ENCODE measurements around the gene DRP2. TPM values are rescaled to one million over a fixed set of nuclear protein-coding genes. Genes with fewer than 3 reads are reported as not detected.

Gene DRP2
- total and polyA plus RNA-seq, 7 experiments from 2014 or later, result 0.08 to 0.58 TPM; not detected in 5

DNA sequence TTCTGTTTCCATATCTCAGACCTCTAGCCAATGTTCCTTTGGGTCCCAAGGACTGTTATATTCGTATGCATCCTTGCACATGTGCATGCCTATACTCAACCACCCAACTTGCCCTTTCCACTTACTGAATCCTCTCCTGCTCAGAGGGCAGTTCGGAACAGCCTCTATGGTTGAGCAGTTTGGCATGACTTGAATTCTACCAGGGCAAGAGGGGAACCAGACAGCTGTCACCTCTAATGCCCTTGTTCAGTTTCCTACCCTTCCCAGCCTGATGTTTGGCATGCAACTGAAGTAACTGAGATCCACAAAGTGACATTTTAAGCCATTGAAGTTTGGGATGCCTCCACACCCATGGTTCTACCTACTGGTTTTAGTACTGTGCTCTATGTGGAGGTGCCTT, 17.5 kb downstream of the DRP2 start:
- Histone ChIP-seq H3K4me1 (ENCODE audit: control insufficient read depth in 2 of 2, insufficient read depth in 2 of 2, low read length in 2 of 2) (no peaks in the 10 kb centered on the region), H3K36me3 (ENCODE audit: control insufficient read depth in 2 of 3, insufficient read depth in 3 of 3, low read length in 3 of 3) (no peaks in the 10 kb centered on the region), H3K4me3 (ENCODE audit: low read length) (no peak overlapping the region), H3K9me3 (ENCODE audit: control insufficient read depth in 2 of 3, low read length in 3 of 3) (no peaks in the 10 kb centered on the region), H3K27ac (ENCODE audit: low read depth, low read length) (no peak overlapping the region), H3K27me3 (ENCODE audit: control insufficient read depth in 2 of 2, insufficient read depth in 2 of 2, low read length in 2 of 2) (no peaks in the 10 kb centered on the region)
- POLR2A ChIA-PET, result no interaction called here
- DNase-seq (no peak), ATAC-seq (no peak)
- CTCF ChIA-PET, result no interaction called here
- no peak overlapping the region for H3K4me3 Mint-ChIP-seq
- no peak overlapping the region for H3K27ac Mint-ChIP-seq
- intact Hi-C loops (cut with micrococcal nuclease), result no loop called here
- H3K27me3 Mint-ChIP-seq, result no peaks in the 10 kb centered on the region
- H3K4me1 Mint-ChIP-seq, result no peaks in the 10 kb centered on the region
- H3K36me3 Mint-ChIP-seq, result no peaks in the 10 kb centered on the region
- no peaks in the 10 kb centered on the region for H3K9me3 Mint-ChIP-seq

DNA sequence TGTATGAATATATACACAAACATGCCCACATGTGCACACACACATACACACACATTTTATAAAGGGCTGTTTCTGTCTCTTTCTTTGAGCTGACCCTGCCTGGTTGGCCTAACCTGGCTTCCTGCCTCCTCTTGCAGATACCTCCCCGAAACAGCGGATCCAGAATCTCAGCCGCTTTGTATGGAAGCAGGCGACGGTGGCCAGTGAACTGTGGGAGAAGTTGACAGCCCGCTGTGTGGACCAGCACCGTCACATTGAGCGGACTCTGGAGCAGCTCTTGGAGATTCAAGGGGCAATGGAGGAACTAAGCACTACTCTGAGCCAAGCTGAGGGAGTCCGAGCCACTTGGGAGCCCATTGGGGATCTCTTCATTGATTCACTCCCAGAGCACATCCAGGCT, 21.9 kb downstream of the DRP2 start:
- H3K4me1 Mint-ChIP-seq, result no peaks in the 10 kb centered on the region
- no peaks in the 10 kb centered on the region for H3K9me3 Mint-ChIP-seq

DNA sequence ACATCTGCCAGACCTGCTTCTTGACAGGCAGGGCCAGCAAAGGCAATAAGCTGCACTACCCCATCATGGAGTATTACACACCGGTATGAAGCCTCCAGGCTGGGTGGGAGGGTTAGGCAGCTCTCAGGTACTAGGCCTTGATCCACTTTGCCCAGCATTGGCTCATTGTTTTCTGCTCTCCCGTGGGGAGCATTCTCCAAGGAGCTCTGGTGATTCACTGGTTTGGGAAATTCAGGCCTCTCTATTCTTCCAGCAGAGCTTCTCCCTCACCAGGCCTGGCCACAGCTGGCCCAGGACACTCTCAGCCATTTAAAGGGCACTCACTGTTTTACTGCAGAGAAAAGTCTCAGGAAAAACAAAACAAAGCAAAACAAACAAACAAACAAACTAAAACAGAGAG, 33.0 kb downstream of the DRP2 start:
- no peaks in the 10 kb centered on the region for H3K9me3 ChIP-seq (ENCODE audit: control insufficient read depth in 2 of 3, low read length in 3 of 3)
- CTCF ChIA-PET, result no interaction called here
- Mint-ChIP-seq H3K9me3 (peaks cover 0 to 3% (median 0%) of the 10 kb centered on the region in 11 donors), H3K4me3 (no peak overlapping the region), H3K27me3 (no peaks in the 10 kb centered on the region), H3K27ac (no peak overlapping the region), H3K36me3 (no peaks in the 10 kb centered on the region), H3K4me1 (peaks cover 0 to 14% (median 3%) of the 10 kb centered on the region in 7 donors)
- DNase-seq (no peak), ATAC-seq (no peak)
- H3K4me1 ChIP-seq (ENCODE audit: control insufficient read depth in 2 of 2, insufficient read depth in 2 of 2, low read length in 2 of 2), result no peaks in the 10 kb centered on the region
- H3K27ac ChIP-seq (ENCODE audit: low read depth, low read length), result no peak overlapping the region
- no peaks in the 10 kb centered on the region for H3K27me3 ChIP-seq (ENCODE audit: control insufficient read depth in 2 of 2, insufficient read depth in 2 of 2, low read length in 2 of 2)
- POLR2A ChIA-PET, result no interaction called here
- intact Hi-C loops (cut with micrococcal nuclease), result no loop called here
- H3K4me3 ChIP-seq (ENCODE audit: low read length), result no peak overlapping the region
- no peaks in the 10 kb centered on the region for H3K36me3 ChIP-seq (ENCODE audit: control insufficient read depth in 2 of 3, insufficient read depth in 3 of 3, low read length in 3 of 3)

More for the DNA sequence above, 21.9 kb downstream of the DRP2 start:
- H3K36me3 ChIP-seq (ENCODE audit: control insufficient read depth in 2 of 3, insufficient read depth in 3 of 3, low read length in 3 of 3), result no peaks in the 10 kb centered on the region
- H3K4me3 Mint-ChIP-seq, result no peak overlapping the region
- H3K27ac Mint-ChIP-seq, result no peak overlapping the region
- H3K36me3 Mint-ChIP-seq, result no peaks in the 10 kb centered on the region
- no peak overlapping the region for H3K27ac ChIP-seq (ENCODE audit: low read depth, low read length)
- intact Hi-C loops (cut with micrococcal nuclease), result no loop called here
- H3K9me3 ChIP-seq (ENCODE audit: control insufficient read depth in 2 of 3, low read length in 3 of 3), result no peaks in the 10 kb centered on the region
- no peaks in the 10 kb centered on the region for H3K27me3 ChIP-seq (ENCODE audit: control insufficient read depth in 2 of 2, insufficient read depth in 2 of 2, low read length in 2 of 2)
- no peak for DNase-seq
- H3K27me3 Mint-ChIP-seq, result no peaks in the 10 kb centered on the region
- no peak for ATAC-seq
- ChIA-PET CTCF (no interaction called here), POLR2A (no interaction called here)
- H3K4me3 ChIP-seq (ENCODE audit: low read length), result no peak overlapping the region
- no peaks in the 10 kb centered on the region for H3K4me1 ChIP-seq (ENCODE audit: control insufficient read depth in 2 of 2, insufficient read depth in 2 of 2, low read length in 2 of 2)

DNA sequence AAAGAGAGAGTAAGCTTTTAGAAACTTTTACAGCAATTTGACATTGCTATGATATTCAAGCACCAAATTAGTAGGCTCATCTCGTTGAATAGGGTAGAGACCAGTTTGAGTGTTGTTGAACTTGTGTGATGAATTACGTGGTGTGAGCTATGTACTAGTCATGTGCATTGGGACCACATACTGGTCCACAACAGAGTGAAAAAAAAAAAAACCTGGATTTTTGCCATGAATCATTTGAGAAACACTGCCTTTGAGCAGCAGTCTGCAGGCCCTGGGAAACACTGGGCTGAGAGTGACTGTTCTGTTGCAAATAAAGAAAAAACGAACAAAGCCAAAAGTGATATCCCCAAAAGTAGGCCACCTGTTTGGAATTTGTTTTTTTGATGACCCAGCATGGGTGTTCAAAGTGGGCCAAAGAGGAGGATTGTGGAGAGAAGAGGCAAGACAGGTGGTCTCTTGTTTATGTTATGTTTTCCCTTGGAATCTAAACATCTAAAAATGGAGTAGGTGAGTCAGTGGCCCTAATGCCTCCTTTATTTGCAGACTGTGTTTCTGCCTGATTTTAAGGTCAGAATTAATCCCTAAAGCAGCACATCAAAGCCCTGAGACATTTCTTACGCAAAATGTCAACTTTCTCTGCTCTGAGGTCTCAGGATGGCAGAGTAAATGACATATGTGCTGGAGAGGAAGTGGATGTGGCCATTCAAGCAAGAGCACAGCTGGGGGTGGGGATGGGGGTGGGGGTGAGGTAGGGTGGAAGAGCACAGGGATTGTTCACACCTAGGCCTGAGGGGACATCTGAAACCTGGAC, 38.1 kb downstream of the DRP2 start:
- CTCF ChIA-PET, result no interaction called here
- Mint-ChIP-seq H3K4me1 (peaks cover 0 to 29% (median 16%) of the 10 kb centered on the region in 7 donors), H3K9me3 (no peaks in the 10 kb centered on the region), H3K4me3 (peak overlapping the region in 5 of 10 donors; percentile 14 to 48 (median 33)), H3K27ac (peak overlapping the region in 8 of 9 donors; percentile 12 to 82 (median 49)), H3K36me3 (no peaks in the 10 kb centered on the region), H3K27me3 (no peaks in the 10 kb centered on the region)
- H3K4me3 ChIP-seq (ENCODE audit: low read length), result no peak overlapping the region
- DNase-seq, result peak in 1 of 9 donors; percentile 4
- H3K27ac ChIP-seq (ENCODE audit: low read depth, low read length), result no peak overlapping the region
- no peak for ATAC-seq
- intact Hi-C loops (cut with micrococcal nuclease), result no loop called here
- POLR2A ChIA-PET, result no interaction called here
- H3K27me3 ChIP-seq (ENCODE audit: control insufficient read depth in 2 of 2, insufficient read depth in 2 of 2, low read length in 2 of 2), result no peaks in the 10 kb centered on the region
- no peaks in the 10 kb centered on the region for H3K4me1 ChIP-seq (ENCODE audit: control insufficient read depth in 2 of 2, insufficient read depth in 2 of 2, low read length in 2 of 2)
- no peaks in the 10 kb centered on the region for H3K36me3 ChIP-seq (ENCODE audit: control insufficient read depth in 2 of 3, insufficient read depth in 3 of 3, low read length in 3 of 3)
- no peaks in the 10 kb centered on the region for H3K9me3 ChIP-seq (ENCODE audit: control insufficient read depth in 2 of 3, low read length in 3 of 3)

DNA sequence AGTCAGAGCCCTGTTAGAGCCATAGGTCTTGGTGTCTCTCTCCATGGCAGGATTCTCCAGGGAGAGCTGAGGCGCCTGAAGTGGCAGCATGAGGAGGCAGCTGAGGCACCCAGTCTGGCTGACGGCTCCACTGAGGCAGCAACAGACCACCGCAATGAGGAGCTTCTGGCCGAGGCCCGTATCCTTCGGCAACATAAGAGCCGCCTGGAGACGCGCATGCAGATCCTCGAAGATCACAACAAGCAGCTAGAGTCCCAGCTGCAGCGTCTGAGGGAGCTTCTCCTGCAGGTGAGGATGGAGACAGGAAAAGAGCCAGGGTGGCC, 38.6 kb downstream of the DRP2 start:
- ATAC-seq (no peak), DNase-seq (no peak)
- no peaks in the 10 kb centered on the region for H3K9me3 ChIP-seq (ENCODE audit: control insufficient read depth in 2 of 3, low read length in 3 of 3)
- H3K27me3 Mint-ChIP-seq, result no peaks in the 10 kb centered on the region
- no peak overlapping the region for H3K4me3 ChIP-seq (ENCODE audit: low read length)
- H3K4me3 Mint-ChIP-seq, result peak overlapping the region in 3 of 10 donors; percentile 11 to 17 (median 14)
- intact Hi-C loops (cut with micrococcal nuclease), result no loop called here
- no peaks in the 10 kb centered on the region for H3K36me3 ChIP-seq (ENCODE audit: control insufficient read depth in 2 of 3, insufficient read depth in 3 of 3, low read length in 3 of 3)
- no peaks in the 10 kb centered on the region for H3K36me3 Mint-ChIP-seq
- H3K27ac Mint-ChIP-seq, result peak overlapping the region in 5 of 9 donors; percentile 6 to 64 (median 25)
- H3K27ac ChIP-seq (ENCODE audit: low read depth, low read length), result no peak overlapping the region
- CTCF ChIA-PET, result no interaction called here
- H3K4me1 Mint-ChIP-seq, result peaks cover 0 to 29% (median 16%) of the 10 kb centered on the region in 7 donors
- H3K4me1 ChIP-seq (ENCODE audit: control insufficient read depth in 2 of 2, insufficient read depth in 2 of 2, low read length in 2 of 2), result no peaks in the 10 kb centered on the region
- POLR2A ChIA-PET, result no interaction called here
- no peaks in the 10 kb centered on the region for H3K9me3 Mint-ChIP-seq
- no peaks in the 10 kb centered on the region for H3K27me3 ChIP-seq (ENCODE audit: control insufficient read depth in 2 of 2, insufficient read depth in 2 of 2, low read length in 2 of 2)

DNA sequence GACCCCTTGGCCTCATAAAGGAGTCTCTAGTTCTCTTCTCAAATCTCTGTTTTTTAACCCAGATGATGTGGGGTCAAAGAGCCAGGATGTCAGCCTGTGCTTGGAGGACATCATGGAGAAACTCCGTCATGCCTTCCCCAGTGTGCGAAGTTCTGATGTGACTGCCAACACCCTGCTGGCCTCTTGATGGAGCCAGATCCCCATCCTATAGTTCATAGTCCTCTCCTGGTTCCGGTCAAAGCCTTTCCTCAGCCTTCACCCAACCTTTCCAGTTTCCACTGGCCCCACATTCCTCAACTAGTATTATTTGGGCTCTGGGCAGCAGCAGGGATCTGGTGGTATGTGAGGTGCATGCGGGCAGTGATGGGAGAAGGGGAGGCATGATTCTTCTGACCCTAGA, 40.8 kb downstream of the DRP2 start:
- H3K4me1 ChIP-seq (ENCODE audit: control insufficient read depth in 2 of 2, insufficient read depth in 2 of 2, low read length in 2 of 2), result no peaks in the 10 kb centered on the region
- no peaks in the 10 kb centered on the region for H3K36me3 ChIP-seq (ENCODE audit: control insufficient read depth in 2 of 3, insufficient read depth in 3 of 3, low read length in 3 of 3)
- H3K9me3 Mint-ChIP-seq, result no peaks in the 10 kb centered on the region
- H3K4me1 Mint-ChIP-seq, result peaks cover 0 to 29% (median 16%) of the 10 kb centered on the region in 7 donors
- intact Hi-C loops (cut with micrococcal nuclease), result no loop called here
- H3K27ac Mint-ChIP-seq, result no peak overlapping the region
- ChIA-PET POLR2A (no interaction called here), CTCF (no interaction called here)
- DNase-seq (no peak), ATAC-seq (no peak)
- H3K9me3 ChIP-seq (ENCODE audit: control insufficient read depth in 2 of 3, low read length in 3 of 3), result no peaks in the 10 kb centered on the region
- no peaks in the 10 kb centered on the region for H3K36me3 Mint-ChIP-seq
- H3K27me3 Mint-ChIP-seq, result no peaks in the 10 kb centered on the region
- H3K4me3 Mint-ChIP-seq, result no peak overlapping the region
- no peak overlapping the region for H3K4me3 ChIP-seq (ENCODE audit: low read length)
- H3K27me3 ChIP-seq (ENCODE audit: control insufficient read depth in 2 of 2, insufficient read depth in 2 of 2, low read length in 2 of 2), result no peaks in the 10 kb centered on the region
- H3K27ac ChIP-seq (ENCODE audit: low read depth, low read length), result no peak overlapping the region

DNA sequence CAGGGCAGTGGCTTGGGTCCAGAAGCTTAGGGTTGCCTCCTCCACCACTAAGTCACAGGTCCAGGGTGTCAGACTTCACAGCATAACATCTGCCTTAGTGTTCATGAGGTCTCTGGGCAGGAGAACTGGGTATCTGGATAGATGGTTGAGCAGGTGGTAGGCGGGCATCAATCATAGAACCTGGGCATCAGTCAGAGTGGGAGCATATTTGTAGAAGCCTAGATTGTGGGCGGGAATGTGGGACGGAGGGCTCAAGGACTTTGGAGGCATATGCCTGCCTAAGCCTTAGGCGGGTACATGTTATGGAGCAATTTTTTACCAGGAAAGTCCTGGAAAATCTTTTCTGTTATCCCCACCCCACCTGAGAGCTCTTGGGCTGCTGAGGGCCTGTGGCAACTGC, 43.0 kb downstream of the DRP2 start:
- Mint-ChIP-seq H3K9me3 (no peaks in the 10 kb centered on the region), H3K27ac (no peak overlapping the region), H3K4me1 (peaks cover 0 to 15% (median 14%) of the 10 kb centered on the region in 7 donors), H3K27me3 (no peaks in the 10 kb centered on the region), H3K4me3 (no peak overlapping the region), H3K36me3 (no peaks in the 10 kb centered on the region)
- ChIA-PET CTCF (no interaction called here), POLR2A (no interaction called here)
- Histone ChIP-seq H3K9me3 (ENCODE audit: control insufficient read depth in 2 of 3, low read length in 3 of 3) (no peaks in the 10 kb centered on the region), H3K4me1 (ENCODE audit: control insufficient read depth in 2 of 2, insufficient read depth in 2 of 2, low read length in 2 of 2) (no peaks in the 10 kb centered on the region), H3K27ac (ENCODE audit: low read depth, low read length) (no peak overlapping the region), H3K4me3 (ENCODE audit: low read length) (no peak overlapping the region), H3K27me3 (ENCODE audit: control insufficient read depth in 2 of 2, insufficient read depth in 2 of 2, low read length in 2 of 2) (no peaks in the 10 kb centered on the region), H3K36me3 (ENCODE audit: control insufficient read depth in 2 of 3, insufficient read depth in 3 of 3, low read length in 3 of 3) (no peaks in the 10 kb centered on the region)
- DNase-seq, result no peak
- intact Hi-C loops (cut with micrococcal nuclease), result no loop called here
- ATAC-seq, result no peak
